NCI-H524 treated with DMSO at 0.1 percent for 48 hours (cell line): ENCODE results near the gene ZNF837.
"Not testable (repeated sequence)": the region's sequence is repeated elsewhere in the genome, so short reads cannot be mapped to it uniquely, and the experiment has no call there.

ENCODE experiments used
- DNase-seq: peaks from one replicate; lab custom pipeline; 2025; lab: John Stamatoyannopoulos, UW

ZNF837 gene

GRCh38 chr19:58380662-58381459, at the start of gene ZNF837:
ZNF837 (minus strand) TSS chr19:58381030; CDS start chr19:58369332, 11,698 bp downstream.
- peak; percentile 99 for DNase-seq

DNA sequence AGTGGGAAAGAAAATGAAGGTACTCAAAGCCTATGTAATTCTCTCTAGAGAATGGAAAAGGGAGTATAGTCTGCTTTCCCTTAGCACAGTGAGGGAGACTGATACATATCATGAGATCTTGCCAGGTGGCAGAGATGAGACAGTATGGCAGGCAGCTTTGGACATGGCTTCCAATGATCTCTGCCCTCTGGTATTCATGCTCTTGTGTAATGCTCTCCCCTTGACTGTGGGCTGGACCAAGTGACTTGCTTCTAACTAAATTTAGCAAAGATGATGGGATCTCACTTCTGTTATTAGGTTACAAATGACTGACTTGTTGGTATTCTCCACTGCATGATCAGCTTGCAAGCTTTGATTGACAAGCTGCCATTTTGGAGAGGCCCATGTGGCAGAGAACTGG, 48.9 kb upstream of the ZNF837 start:
- DNase-seq = no peak

- DNase-seq = no peak
Measured at GRCh38 chr19:58428617-58429016, 47.8 kb upstream of the ZNF837 start.

DNA sequence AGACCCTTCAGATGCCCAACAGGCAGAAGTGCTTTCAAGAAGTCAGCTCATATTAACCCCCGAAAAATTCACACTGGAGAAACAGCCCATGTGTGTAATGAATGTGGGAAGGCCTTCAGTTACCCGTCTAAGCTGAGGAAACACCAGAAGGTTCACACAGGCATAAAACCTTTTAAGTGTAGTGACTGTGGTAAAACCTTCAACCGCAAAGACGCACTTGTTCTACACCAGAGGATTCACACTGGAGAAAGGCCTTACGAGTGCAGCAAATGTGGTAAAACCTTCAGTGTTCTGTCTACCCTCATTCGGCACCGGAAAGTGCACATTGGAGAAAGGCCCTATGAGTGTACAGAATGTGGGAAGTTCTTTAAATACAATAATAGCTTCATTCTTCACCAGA, 36.2 kb upstream of the ZNF837 start:
- no peak for DNase-seq

GRCh38 chr19:58416604-58417003, 35.8 kb upstream of the ZNF837 start:
- no peak for DNase-seq

DNA sequence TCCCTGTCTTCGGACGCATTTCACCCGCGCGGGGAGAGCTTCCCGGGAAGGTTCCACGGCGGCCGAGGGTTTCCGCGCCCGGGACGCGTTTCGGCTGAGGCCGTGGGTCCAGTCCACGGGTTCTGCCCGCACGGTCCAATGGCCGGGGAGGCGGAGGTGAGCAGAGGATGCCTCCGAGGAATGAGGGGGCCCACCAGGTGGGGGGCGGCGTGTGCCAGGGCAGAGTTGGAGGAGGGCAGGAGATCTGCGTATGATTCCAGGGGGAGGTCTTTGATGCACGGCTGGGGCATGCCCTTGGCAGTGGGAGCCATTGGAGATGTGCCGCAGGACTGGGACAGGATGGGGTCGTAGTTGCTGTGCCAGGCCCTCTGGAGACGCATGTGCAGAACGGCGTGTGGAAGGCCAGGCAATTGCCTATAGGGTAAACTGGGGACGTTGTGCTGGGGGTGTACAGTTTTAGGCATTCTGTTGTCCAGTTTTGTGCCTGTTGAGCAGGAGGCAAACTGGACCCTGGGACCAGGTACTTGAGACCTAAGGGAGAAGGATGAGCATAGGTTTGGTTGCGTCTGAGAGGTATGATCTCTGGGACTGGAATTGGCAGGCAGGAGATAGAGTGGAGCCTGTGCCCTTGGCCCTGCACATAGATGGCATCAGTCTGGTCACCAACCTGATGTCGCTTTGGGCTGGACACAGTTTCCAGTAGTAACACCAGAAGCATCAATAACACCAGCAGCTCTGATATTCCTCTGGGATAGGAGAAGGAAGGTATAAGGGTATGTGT, 28.4 kb upstream of the ZNF837 start:
- no peak for DNase-seq

- peak; percentile 89 for DNase-seq
Measured at GRCh38 chr19:58408152-58409009, 27.6 kb upstream of the ZNF837 start, which contains the start of gene ZNF584. ZNF584 (plus strand) TSS chr19:58408649; CDS start chr19:58409148, 499 bp downstream.

- DNase-seq = no peak
Measured at GRCh38 chr19:58407658-58408151, 26.9 kb upstream of the ZNF837 start.

- no peak for DNase-seq
Measured at GRCh38 chr19:58406818-58407657, 26.2 kb upstream of the ZNF837 start.

DNA sequence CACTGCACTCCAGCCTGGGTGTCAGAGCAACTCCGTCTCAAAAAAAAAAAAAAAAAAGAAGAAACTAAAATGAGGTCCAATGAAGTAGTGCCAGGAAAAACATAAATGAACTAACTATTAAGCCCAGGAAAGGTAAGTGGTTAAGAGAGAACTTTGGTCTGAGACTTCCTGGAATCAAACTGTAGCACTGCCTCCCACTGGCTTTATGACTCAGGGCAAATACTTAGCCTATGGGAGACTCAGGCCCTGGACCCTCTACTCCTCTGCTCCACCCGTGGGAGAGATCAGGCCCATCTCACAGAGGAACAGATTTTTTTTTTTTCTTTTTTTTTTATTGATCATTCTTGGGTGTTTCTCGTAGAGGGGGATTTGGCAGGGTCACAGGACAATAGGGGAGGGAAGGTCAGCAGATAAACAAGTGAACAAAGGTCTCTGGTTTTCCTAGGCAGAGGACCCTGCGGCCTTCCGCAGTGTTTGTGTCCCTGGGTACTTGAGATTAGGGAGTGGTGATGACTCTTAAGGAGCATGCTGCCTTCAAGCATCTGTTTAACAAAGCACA, 23.2 kb upstream of the ZNF837 start:
- not testable (repeated sequence) for DNase-seq

GRCh38 chr19:58401840-58402421, 21.1 kb upstream of the ZNF837 start:
- DNase-seq = no peak

DNA sequence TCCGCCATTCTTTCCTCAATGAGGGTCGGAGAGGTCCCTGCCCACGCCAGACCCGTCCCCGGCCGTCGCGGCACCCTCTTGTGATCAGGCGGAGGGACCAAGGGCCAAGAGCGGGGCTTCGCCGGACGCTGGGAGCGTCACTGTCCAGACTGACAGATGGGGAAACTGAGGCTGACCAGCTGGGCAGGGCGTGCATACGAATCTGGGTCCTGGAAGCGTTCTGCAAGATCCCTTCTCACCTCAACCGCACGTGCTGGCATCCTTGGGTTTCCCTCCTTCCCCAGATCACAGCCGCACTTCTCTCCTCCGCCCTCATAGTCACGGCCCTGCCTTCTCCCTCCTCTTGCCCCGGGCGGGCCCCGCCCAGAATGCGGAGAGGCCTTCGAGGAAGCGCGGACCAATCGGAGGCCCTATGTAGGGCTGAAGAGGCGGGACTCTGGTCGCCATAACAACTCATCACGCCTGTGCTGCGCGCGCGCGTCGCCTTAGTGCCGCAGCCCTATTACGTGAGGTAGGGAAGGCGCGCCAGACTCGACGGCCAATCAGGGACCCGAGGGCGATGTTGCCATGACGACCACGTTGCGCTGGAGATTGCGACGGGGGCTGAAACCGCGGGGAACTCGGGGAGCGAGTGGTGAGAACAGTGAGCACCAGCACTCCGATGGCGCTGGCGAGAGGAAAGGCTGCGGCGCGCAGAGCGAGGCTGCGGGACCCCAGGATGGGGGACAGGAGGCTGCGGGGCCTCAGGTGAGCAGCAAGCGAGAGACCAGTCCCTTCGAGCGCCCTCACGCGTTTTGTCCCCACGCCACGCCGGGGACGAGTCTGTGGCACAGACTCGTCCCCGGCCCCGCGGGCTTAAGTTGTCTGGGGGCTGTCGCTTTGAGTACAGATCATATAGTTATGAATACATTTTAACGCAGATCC, 20.3 kb upstream of the ZNF837 start:
- DNase-seq = peak; percentile 96

- DNase-seq = no peak
Measured at GRCh38 chr19:58400316-58400915, 19.6 kb upstream of the ZNF837 start.

- DNase-seq = no peak
Measured at GRCh38 chr19:58399903-58400302, 19.1 kb upstream of the ZNF837 start.

GRCh38 chr19:58398545-58398944, 17.7 kb upstream of the ZNF837 start:
- DNase-seq = no peak

- no peak for DNase-seq
Measured at GRCh38 chr19:58398087-58398486, 17.3 kb upstream of the ZNF837 start.

- DNase-seq = no peak
Measured at GRCh38 chr19:58397533-58398037, 16.8 kb upstream of the ZNF837 start.

- DNase-seq = no peak
Measured at GRCh38 chr19:58396691-58397532, 16.1 kb upstream of the ZNF837 start.
